NB4 (cell line): Measurements from ENCODE around the gene JAKMIP1.

Experiments used
- DNase-seq: peaks from one replicate; pipeline ENCODE4 v3.0.0; 2010; ENCODE audit warnings: low read depth
- H3K4me3 ChIP-seq: one replicate; pipeline ENCODE4 v1.5.1; 2011; ENCODE audit warnings: mild to moderate bottlenecking, low read depth, low read length, moderate library complexity
- CTCF ChIP-seq: IDR thresholded peaks from one replicate; pipeline ENCODE4 v1.5.1; 2012; ENCODE audit warnings: low read depth, low read length
- MAX ChIP-seq: IDR thresholded peaks from 2 replicates; pipeline ENCODE4 v1.6.1; 2011; ENCODE audit warnings: low read depth, low read length
- MYC ChIP-seq: IDR thresholded peaks from 2 replicates; pipeline ENCODE4 v1.6.1; 2011; ENCODE audit warnings: low read depth, low read length
- POLR2A ChIP-seq: IDR thresholded peaks from 2 replicates; pipeline ENCODE4 v1.6.1; 2011; ENCODE audit warnings: mild to moderate bottlenecking; ENCODE audit not compliant: insufficient read length; ENCODE audit errors: extremely low read depth

The JAKMIP1 gene

GRCh38 chr4:6093671-6094070, 106.7 kb downstream of the JAKMIP1 start:
- H3K4me3 ChIP-seq = no peak overlapping the region
- no peak for DNase-seq
- TF ChIP-seq CTCF (no peak), MYC (no peak), POLR2A (no peak), MAX (no peak)

GRCh38 chr4:6092971-6093370, 107.4 kb downstream of the JAKMIP1 start:
- TF ChIP-seq MAX (no peak), POLR2A (no peak), MYC (no peak), CTCF (no peak)
- DNase-seq = no peak
- no peak overlapping the region for H3K4me3 ChIP-seq

- TF ChIP-seq CTCF (no peak), MAX (no peak), MYC (no peak), POLR2A (no peak)
- no peak for DNase-seq
- no peak overlapping the region for H3K4me3 ChIP-seq
These were observed 108.2 kb downstream of the JAKMIP1 start for GRCh38 chr4:6092131-6092530.

GRCh38 chr4:6090931-6091330, 109.4 kb downstream of the JAKMIP1 start:
- H3K4me3 ChIP-seq = no peak overlapping the region
- TF ChIP-seq POLR2A = no peak
- no peak for TF ChIP-seq MAX
- no peak for TF ChIP-seq MYC
- TF ChIP-seq CTCF = no peak
- no peak for DNase-seq

GRCh38 chr4:6088950-6089349, 111.4 kb downstream of the JAKMIP1 start:
- no peak for DNase-seq
- no peak overlapping the region for H3K4me3 ChIP-seq
- TF ChIP-seq POLR2A = no peak
- TF ChIP-seq MAX = no peak
- no peak for TF ChIP-seq CTCF

- DNase-seq = peak; percentile 32
- H3K4me3 ChIP-seq = no peak overlapping the region
- TF ChIP-seq CTCF (peak; percentile 67), MYC (no peak)
These were observed 112.5 kb downstream of the JAKMIP1 start for GRCh38 chr4:6087669-6088341.
